HepG2 (cell line): ENCODE results near the gene GLB1L3. TPM values are rescaled to one million over a fixed set of nuclear protein-coding genes. Genes with fewer than 3 reads are reported as not detected.

Experiments
- ATAC-seq: fragments of 200-7000 bp; cut with Tn5 transposase; 3 replicates; pipeline ENCODE4 v1.9.1; 2020; ENCODE audit warnings: mild to moderate bottlenecking, moderate library complexity
- BruUV-seq: library from RNA; stranded (reverse); fragments of 400-500 nt; replicated peaks from 2 replicates; lab custom pipeline; 2021; lab: Mats Ljungman, UMichigan
- CTCF ChIA-PET: fragments of 300-600 bp; formaldehyde crosslinking; extraction: SDS; loops from one replicate; lab custom pipeline; 2021; ENCODE audit warnings: low total read pairs, inconsistent platforms, low intra/inter-chr PET ratio; lab: Yijun Ruan, JAX
- POLR2A ChIA-PET: fragments of 350-600 bp; sonication (Branson Sonifier 250); formaldehyde crosslinking; loops from one replicate; lab custom pipeline; 2020; ENCODE audit warnings: antibody characterized with exemption, inconsistent platforms; lab: Yijun Ruan, JAX
- DNase-seq: peaks from one replicate; pipeline ENCODE4 v3.0.0-alpha.2; 2015; ENCODE audit warnings: low spot score
- FAIRE-seq: peaks from 3 replicates; lab custom pipeline; 2011; peaks lifted over from hg19 to GRCh38; lab: Jason Lieb, UNC
- H2AFZ ChIP-seq: one replicate; pipeline ENCODE4 v1.6.1; 2011; ENCODE audit warnings: low read length, inconsistent platforms
- H3K27ac ChIP-seq: fragments of 300-600 bp; 3 replicates; pipeline ENCODE4 v1.8.0; 2011; ENCODE audit warnings: mixed run types, mild to moderate bottlenecking, mixed read lengths, low read length, inconsistent platforms; ENCODE audit not compliant: insufficient read depth; ENCODE audit errors: extremely low read length
- H3K27me3 ChIP-seq, 2 experiments: fragments of 200-600 bp in 1 of 2; 2 replicates in 1 of 2; 3 replicates in 1 of 2; pipeline versions ENCODE4 v1.6.0 to v1.8.0; 2011; ENCODE audit warnings: low read length in 2 of 2, mild to moderate bottlenecking in 2 of 2, moderate library complexity in 2 of 2, inconsistent platforms in 1 of 2; ENCODE audit not compliant: insufficient read depth in 2 of 2, control insufficient read depth in 1 of 2
- H3K36me3 ChIP-seq, 2 experiments: fragments of 200-600 bp in 1 of 2; replicated peaks in 1 of 2; 2 replicates in 1 of 2; 3 replicates in 1 of 2; pipeline versions ENCODE4 v1.5.1 to v1.8.0; 2011; ENCODE audit warnings: low read length in 2 of 2, inconsistent platforms in 1 of 2; ENCODE audit not compliant: insufficient read depth in 2 of 2, control insufficient read depth in 1 of 2
- H3K4me1 ChIP-seq: 2 replicates; pipeline ENCODE4 v1.5.1; 2012; ENCODE audit warnings: low read length, inconsistent platforms; ENCODE audit not compliant: insufficient read depth
- H3K4me2 ChIP-seq: 2 replicates; pipeline ENCODE4 v1.6.0; 2011; ENCODE audit warnings: low read depth, low read length, inconsistent platforms
- H3K4me3 ChIP-seq, 3 experiments: fragments of 200-600 bp in 1 of 3; sonication (generic), shearing (Covaris generic) in 1 of 3; replicated peaks in 1 of 3; 2 replicates each; pipeline ENCODE4 v1.5.1; 2011 to 2016; ENCODE audit warnings: low read length in 3 of 3, inconsistent platforms in 2 of 3, low read depth in 2 of 3, mild to moderate bottlenecking in 2 of 3, control low read depth in 1 of 3, mixed read lengths in 1 of 3; ENCODE audit not compliant: insufficient read depth in 1 of 3
- H3K79me2 ChIP-seq: one replicate; pipeline ENCODE4 v1.6.1; 2011; ENCODE audit warnings: low read length, inconsistent platforms; ENCODE audit not compliant: insufficient read depth
- H3K9ac ChIP-seq: 2 replicates; pipeline ENCODE4 v1.6.0; 2011; ENCODE audit warnings: mild to moderate bottlenecking, low read depth, low read length, inconsistent platforms; ENCODE audit not compliant: insufficient read depth
- H3K9me3 ChIP-seq: 2 replicates; pipeline ENCODE4 v1.5.1; 2012; ENCODE audit warnings: mild to moderate bottlenecking, low read length
- H4K20me1 ChIP-seq: 2 replicates; pipeline ENCODE4 v1.6.0; 2011; ENCODE audit warnings: inconsistent platforms, mild to moderate bottlenecking, low read length, moderate library complexity; ENCODE audit not compliant: insufficient read depth
- GFI1 ChIP-seq: sonication (generic); formaldehyde crosslinking; IDR thresholded peaks from 2 replicates; pipeline ENCODE4 v1.5.0; 2020; ENCODE audit warnings: missing genetic modification reagents, mild to moderate bottlenecking, borderline replicate concordance
- JARID2 ChIP-seq: sonication (generic); formaldehyde crosslinking; IDR thresholded peaks from 2 replicates; pipeline ENCODE4 v1.8.1; 2023; ENCODE audit warnings: missing genetic modification reagents, inconsistent platforms; ENCODE audit not compliant: insufficient replicate concordance
- NFE2L1 ChIP-seq: sonication (generic); formaldehyde crosslinking; IDR thresholded peaks from 2 replicates; pipeline ENCODE4 v1.4.0; 2020; ENCODE audit warnings: missing genetic modification reagents, mild to moderate bottlenecking, borderline replicate concordance
- NKX3-1 ChIP-seq: sonication (generic); formaldehyde crosslinking; IDR thresholded peaks from 2 replicates; pipeline ENCODE4 v1.5.0; 2020; ENCODE audit warnings: missing genetic modification reagents
- SIX1 ChIP-seq: sonication (generic); formaldehyde crosslinking; IDR thresholded peaks from 2 replicates; pipeline ENCODE4 v1.4.0; 2020; ENCODE audit warnings: missing genetic modification reagents, borderline replicate concordance
- ZC3H13 ChIP-seq: sonication (generic); formaldehyde crosslinking; IDR thresholded peaks from 2 replicates; pipeline ENCODE4 v1.8.1; 2023; ENCODE audit warnings: mild to moderate bottlenecking, missing genetic modification reagents, moderate library complexity
- ZNF232 ChIP-seq: sonication (generic); formaldehyde crosslinking; IDR thresholded peaks from 2 replicates; pipeline ENCODE4 v1.4.0; 2020; ENCODE audit warnings: missing genetic modification reagents, borderline replicate concordance
- ZNF282 ChIP-seq: fragments of 450-650 bp; IDR thresholded peaks from 2 replicates; pipeline ENCODE4 v1.6.1; 2018; ENCODE audit not compliant: partially characterized antibody
- ZNF7 ChIP-seq: IDR thresholded peaks from 2 replicates; pipeline ENCODE4 v1.6.1; 2016; ENCODE audit warnings: missing biosample characterization, missing genetic modification reagents
- ZNF773 ChIP-seq: sonication (generic); formaldehyde crosslinking; IDR thresholded peaks from 2 replicates; pipeline ENCODE4 v1.4.0; 2020; ENCODE audit warnings: missing genetic modification reagents, borderline replicate concordance
- WGBS: methylation state at CpG from one replicate; pipeline ENCODE4 v1.1.6; 2017; ENCODE audit warnings: low lambda C conversion rate; 5-methylcytosine and 5-hydroxymethylcytosine counted together
- in situ Hi-C: cut with HindIII; loops from 2 replicates; pipeline ENCODE4 v1.10.0; 2017; ENCODE audit warnings: low pct_unique_long_range_greater_than_20kb; ENCODE audit not compliant: extremely low pct_ligation_motif_present
- intact Hi-C: fragments of 100-400 bp; cut with micrococcal nuclease; formaldehyde crosslinking; loops from one replicate; pipeline ENCODE4 v1.10.0; 2022; ENCODE audit not compliant: unreplicated experiment
- polyA plus RNA-seq, 8 experiments: library from polyadenylated mRNA; depleted of rRNA in 3 of 8; stranded (reverse) in 7 of 8; unstranded in 1 of 8; fragments of >200 nt; fragmentation: Illumina TruSeq in 4 of 8; extraction: Trizol in 4 of 8; gene quantifications; 2 replicates each; pipeline versions ENCODE4 v1.2.1 to v1.2.3, GENCODE V29; 2011 to 2016; ENCODE audit warnings: low read depth in 4 of 8, missing spikeins in 1 of 8, mixed read lengths in 1 of 8; ENCODE audit not compliant: insufficient read depth in 1 of 8
- total RNA-seq, 5 experiments: library from RNA; depleted of rRNA; stranded (reverse); fragments of >200 nt; fragmentation: Illumina TruSeq; extraction: Trizol; gene quantifications; 2 replicates each; pipeline ENCODE4 v1.2.3, GENCODE V29; 2016; ENCODE audit warnings: low read depth in 1 of 5
- TF ChIP-seq, protein P1 (sequence below): sonication (generic); formaldehyde crosslinking; IDR thresholded peaks from 2 replicates; pipeline ENCODE4 v1.5.0; 2020; ENCODE audit warnings: mild to moderate bottlenecking, missing genetic modification reagents, moderate library complexity
- TF ChIP-seq, protein P2 (sequence below): sonication (generic); formaldehyde crosslinking; IDR thresholded peaks from 2 replicates; pipeline ENCODE4 v1.5.0; 2020; ENCODE audit warnings: missing genetic modification reagents
- TF ChIP-seq, protein P3 (sequence below): sonication (generic); formaldehyde crosslinking; IDR thresholded peaks from 2 replicates; pipeline ENCODE4 v1.4.0; 2020; ENCODE audit warnings: missing genetic modification reagents
- TF ChIP-seq, protein P4 (sequence below): sonication (generic); formaldehyde crosslinking; IDR thresholded peaks from 2 replicates; pipeline ENCODE4 v1.5.0; 2020; ENCODE audit warnings: mild to moderate bottlenecking, missing genetic modification reagents

Gene GLB1L3
- total and polyA plus RNA-seq, 2 of the 13 experiments (the other 11 are each of a cell fraction or from before 2014, with no cell fraction given) = not detected

DNA sequence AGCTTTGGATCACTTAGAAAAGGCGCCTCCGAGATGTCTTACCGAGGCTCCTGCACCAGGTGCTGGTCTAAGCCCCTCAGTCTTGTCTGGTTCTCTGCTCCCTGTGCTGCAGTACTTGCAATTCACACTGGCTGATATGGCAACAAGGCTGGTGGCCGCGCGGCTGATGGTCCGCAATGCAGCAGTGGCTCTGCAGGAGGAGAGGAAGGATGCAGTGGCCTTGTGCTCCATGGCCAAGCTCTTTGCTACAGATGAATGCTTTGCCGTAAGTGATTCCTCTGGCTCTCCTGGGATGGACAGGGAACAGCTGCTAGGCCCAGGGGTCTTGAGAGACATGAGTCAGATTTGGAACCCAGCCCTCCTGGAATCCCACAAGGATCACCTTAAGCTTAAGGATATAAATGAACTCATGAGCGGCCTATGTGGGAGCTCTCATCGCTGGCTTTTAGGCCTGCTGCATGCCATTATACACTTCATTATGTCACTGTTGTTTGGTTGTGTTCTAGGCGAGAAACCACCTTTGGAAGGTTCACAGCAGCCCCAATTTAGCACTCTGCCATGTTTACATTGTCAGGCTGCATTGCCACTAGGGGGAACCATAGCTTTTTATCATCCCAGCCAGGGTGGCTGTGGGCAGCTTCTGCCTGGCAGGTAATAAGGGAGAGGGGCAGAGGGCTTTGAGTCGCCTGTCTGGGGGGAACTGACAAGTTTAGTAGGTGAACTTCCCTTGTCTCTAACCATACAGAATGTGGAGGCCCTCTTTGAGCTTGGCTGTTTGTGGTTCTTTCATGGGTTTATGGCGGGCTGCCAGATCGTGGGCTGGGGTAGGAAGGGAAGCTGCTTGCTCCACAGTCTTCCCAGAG, 14.3 kb upstream of the GLB1L3 start:
- FAIRE-seq = no peak
- intact Hi-C loops = no loop called here
- TF ChIP-seq NFE2L1 (CRISPR knock-in tag) = no peak
- TF ChIP-seq JARID2 (CRISPR knock-in tag) = no peak
- TF ChIP-seq SIX1 (CRISPR knock-in tag) = no peak
- TF ChIP-seq, protein P1, sequence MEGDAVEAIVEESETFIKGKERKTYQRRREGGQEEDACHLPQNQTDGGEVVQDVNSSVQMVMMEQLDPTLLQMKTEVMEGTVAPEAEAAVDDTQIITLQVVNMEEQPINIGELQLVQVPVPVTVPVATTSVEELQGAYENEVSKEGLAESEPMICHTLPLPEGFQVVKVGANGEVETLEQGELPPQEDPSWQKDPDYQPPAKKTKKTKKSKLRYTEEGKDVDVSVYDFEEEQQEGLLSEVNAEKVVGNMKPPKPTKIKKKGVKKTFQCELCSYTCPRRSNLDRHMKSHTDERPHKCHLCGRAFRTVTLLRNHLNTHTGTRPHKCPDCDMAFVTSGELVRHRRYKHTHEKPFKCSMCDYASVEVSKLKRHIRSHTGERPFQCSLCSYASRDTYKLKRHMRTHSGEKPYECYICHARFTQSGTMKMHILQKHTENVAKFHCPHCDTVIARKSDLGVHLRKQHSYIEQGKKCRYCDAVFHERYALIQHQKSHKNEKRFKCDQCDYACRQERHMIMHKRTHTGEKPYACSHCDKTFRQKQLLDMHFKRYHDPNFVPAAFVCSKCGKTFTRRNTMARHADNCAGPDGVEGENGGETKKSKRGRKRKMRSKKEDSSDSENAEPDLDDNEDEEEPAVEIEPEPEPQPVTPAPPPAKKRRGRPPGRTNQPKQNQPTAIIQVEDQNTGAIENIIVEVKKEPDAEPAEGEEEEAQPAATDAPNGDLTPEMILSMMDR = peak; percentile 75
- no peak for TF ChIP-seq ZNF773 (CRISPR knock-in tag)
- no peak for TF ChIP-seq ZNF232 (CRISPR knock-in tag)
- TF ChIP-seq, protein P2, sequence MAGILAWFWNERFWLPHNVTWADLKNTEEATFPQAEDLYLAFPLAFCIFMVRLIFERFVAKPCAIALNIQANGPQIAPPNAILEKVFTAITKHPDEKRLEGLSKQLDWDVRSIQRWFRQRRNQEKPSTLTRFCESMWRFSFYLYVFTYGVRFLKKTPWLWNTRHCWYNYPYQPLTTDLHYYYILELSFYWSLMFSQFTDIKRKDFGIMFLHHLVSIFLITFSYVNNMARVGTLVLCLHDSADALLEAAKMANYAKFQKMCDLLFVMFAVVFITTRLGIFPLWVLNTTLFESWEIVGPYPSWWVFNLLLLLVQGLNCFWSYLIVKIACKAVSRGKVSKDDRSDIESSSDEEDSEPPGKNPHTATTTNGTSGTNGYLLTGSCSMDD (CRISPR knock-in tag) = no peak
- no peak for TF ChIP-seq NKX3-1 (CRISPR knock-in tag)
- TF ChIP-seq ZC3H13 = no peak
- TF ChIP-seq GFI1 = no peak
- no peak for TF ChIP-seq ZNF282
- TF ChIP-seq, protein P3, sequence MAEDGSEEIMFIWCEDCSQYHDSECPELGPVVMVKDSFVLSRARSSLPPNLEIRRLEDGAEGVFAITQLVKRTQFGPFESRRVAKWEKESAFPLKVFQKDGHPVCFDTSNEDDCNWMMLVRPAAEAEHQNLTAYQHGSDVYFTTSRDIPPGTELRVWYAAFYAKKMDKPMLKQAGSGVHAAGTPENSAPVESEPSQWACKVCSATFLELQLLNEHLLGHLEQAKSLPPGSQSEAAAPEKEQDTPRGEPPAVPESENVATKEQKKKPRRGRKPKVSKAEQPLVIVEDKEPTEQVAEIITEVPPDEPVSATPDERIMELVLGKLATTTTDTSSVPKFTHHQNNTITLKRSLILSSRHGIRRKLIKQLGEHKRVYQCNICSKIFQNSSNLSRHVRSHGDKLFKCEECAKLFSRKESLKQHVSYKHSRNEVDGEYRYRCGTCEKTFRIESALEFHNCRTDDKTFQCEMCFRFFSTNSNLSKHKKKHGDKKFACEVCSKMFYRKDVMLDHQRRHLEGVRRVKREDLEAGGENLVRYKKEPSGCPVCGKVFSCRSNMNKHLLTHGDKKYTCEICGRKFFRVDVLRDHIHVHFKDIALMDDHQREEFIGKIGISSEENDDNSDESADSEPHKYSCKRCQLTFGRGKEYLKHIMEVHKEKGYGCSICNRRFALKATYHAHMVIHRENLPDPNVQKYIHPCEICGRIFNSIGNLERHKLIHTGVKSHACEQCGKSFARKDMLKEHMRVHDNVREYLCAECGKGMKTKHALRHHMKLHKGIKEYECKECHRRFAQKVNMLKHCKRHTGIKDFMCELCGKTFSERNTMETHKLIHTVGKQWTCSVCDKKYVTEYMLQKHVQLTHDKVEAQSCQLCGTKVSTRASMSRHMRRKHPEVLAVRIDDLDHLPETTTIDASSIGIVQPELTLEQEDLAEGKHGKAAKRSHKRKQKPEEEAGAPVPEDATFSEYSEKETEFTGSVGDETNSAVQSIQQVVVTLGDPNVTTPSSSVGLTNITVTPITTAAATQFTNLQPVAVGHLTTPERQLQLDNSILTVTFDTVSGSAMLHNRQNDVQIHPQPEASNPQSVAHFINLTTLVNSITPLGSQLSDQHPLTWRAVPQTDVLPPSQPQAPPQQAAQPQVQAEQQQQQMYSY (CRISPR knock-in tag) = no peak
- TF ChIP-seq ZNF7 (CRISPR knock-in tag) = no peak
- TF ChIP-seq, protein P4, sequence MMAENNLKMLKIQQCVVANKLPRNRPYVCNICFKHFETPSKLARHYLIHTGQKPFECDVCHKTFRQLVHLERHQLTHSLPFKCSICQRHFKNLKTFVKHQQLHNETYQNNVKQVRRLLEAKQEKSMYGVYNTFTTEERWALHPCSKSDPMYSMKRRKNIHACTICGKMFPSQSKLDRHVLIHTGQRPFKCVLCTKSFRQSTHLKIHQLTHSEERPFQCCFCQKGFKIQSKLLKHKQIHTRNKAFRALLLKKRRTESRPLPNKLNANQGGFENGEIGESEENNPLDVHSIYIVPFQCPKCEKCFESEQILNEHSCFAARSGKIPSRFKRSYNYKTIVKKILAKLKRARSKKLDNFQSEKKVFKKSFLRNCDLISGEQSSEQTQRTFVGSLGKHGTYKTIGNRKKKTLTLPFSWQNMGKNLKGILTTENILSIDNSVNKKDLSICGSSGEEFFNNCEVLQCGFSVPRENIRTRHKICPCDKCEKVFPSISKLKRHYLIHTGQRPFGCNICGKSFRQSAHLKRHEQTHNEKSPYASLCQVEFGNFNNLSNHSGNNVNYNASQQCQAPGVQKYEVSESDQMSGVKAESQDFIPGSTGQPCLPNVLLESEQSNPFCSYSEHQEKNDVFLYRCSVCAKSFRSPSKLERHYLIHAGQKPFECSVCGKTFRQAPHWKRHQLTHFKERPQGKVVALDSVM (CRISPR knock-in tag) = no peak

More for the DNA sequence above, 14.3 kb upstream of the GLB1L3 start:
- H3K9ac ChIP-seq = no peak overlapping the region
- peak; percentile 95 for ATAC-seq
- ChIA-PET CTCF (interaction anchor here (0.8 to 1.5 kb wide), 2 partner anchors 54 to 99 kb away, joined by 3 to 5 read pairs; no protein-coding TSS in a partner anchor), POLR2A (no interaction called here)
- H3K36me3 ChIP-seq = peaks cover 10 to 47% of the 10 kb centered on the region in 2 experiments; a peak in 4 of 5 replicates
- H3K4me1 ChIP-seq = no peaks in the 10 kb centered on the region
- 85% methylated on average over 11 of the region's 14 CpGs for WGBS
- H2AFZ ChIP-seq = no peak overlapping the region
- H4K20me1 ChIP-seq = no peaks in the 10 kb centered on the region
- BruUV-seq = no TSS peak
- no peak overlapping the region for H3K27ac ChIP-seq
- no peaks in the 10 kb centered on the region for H3K27me3 ChIP-seq
- peak; percentile 20 for DNase-seq
- in situ Hi-C loops = no loop called here
- no peak overlapping the region for H3K4me3 ChIP-seq
- H3K4me2 ChIP-seq = no peak overlapping the region
- H3K9me3 ChIP-seq = no peaks in the 10 kb centered on the region
- no peaks in the 10 kb centered on the region for H3K79me2 ChIP-seq
